ENCODE data around the gene ST6GALNAC1. TPM values are rescaled to one million over a fixed set of nuclear protein-coding genes. Genes with fewer than 3 reads are reported as not detected.
A peak's percentile ranks its signal among the peaks of the same experiment; 100 is the strongest.

The ST6GALNAC1 gene
- total RNA-seq, 4 donors from 2014 or later = 121 to 281 (median 182) TPM

DNA sequence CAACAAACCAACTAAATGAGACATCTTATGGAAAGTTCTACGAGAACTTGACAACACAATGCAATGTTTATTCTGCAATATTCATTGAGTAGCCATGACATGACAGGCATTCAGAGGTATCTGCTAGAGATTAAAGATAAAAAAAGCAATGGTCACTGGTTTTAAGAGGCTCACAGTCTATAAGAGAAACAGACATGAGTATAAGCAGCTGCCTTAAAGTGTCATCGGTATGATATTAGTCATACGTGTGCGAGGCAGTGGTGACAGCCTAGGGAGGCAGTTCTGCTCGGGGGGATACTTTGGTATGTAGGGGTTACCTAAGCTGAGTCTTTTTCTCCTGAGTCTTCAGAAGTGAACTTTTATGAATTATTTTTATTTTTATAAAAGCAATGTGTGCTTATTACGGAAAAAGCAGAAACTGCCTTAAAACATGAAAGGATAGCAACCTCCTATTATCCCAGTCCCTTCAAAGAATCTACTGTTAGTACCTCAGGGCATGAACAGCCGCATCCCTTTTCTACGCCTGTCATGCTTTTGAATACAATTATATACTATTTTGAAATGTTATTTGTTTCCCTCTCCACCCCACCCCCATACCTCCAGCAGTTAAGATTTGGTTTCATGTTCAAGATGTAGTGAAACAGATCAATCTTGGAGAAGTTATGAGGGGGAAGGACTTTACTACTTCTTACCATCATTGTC is 7.7 kb downstream of the ST6GALNAC1 start:
- no peaks in the 10 kb centered on the region for H3K27me3 ChIP-seq
- no peak overlapping the region for H3K27ac ChIP-seq
- intact Hi-C loops (cut with DNase I; ENCODE audit: low total_unique reads) (no loop called here), in situ Hi-C loops (cut with MboI; ENCODE audit: low pct_ligation_motif_present in 1 of 4, low pct_unique_long_range_greater_than_20kb in 1 of 4, low sequenced_read_pairs in 3 of 4) (no loop called here)
- no peak for TF ChIP-seq EP300 (IDR thresholded peaks at IDR 0.05; ENCODE audit: low read depth)
- TF ChIP-seq, protein P1, sequence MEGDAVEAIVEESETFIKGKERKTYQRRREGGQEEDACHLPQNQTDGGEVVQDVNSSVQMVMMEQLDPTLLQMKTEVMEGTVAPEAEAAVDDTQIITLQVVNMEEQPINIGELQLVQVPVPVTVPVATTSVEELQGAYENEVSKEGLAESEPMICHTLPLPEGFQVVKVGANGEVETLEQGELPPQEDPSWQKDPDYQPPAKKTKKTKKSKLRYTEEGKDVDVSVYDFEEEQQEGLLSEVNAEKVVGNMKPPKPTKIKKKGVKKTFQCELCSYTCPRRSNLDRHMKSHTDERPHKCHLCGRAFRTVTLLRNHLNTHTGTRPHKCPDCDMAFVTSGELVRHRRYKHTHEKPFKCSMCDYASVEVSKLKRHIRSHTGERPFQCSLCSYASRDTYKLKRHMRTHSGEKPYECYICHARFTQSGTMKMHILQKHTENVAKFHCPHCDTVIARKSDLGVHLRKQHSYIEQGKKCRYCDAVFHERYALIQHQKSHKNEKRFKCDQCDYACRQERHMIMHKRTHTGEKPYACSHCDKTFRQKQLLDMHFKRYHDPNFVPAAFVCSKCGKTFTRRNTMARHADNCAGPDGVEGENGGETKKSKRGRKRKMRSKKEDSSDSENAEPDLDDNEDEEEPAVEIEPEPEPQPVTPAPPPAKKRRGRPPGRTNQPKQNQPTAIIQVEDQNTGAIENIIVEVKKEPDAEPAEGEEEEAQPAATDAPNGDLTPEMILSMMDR (IDR thresholded peaks at IDR 0.05) = no peak
- TF ChIP-seq POLR2AphosphoS5 (IDR thresholded peaks at IDR 0.05) = no peak
- no peak for TF ChIP-seq POLR2A (IDR thresholded peaks at IDR 0.05)
- no peaks in the 10 kb centered on the region for H3K9me3 ChIP-seq
- H3K36me3 ChIP-seq = no peaks in the 10 kb centered on the region
- peaks cover 0 to 32% (median 2%) of the 10 kb centered on the region in 4 donors for H3K4me1 ChIP-seq
- 69 to 73% methylated on average over 8 of the region's 8 CpGs for WGBS, 2 donors (ENCODE audit: low coverage in 1 of 2)
- no peak for DNase-seq
- no peak overlapping the region for H3K4me3 ChIP-seq

DNA sequence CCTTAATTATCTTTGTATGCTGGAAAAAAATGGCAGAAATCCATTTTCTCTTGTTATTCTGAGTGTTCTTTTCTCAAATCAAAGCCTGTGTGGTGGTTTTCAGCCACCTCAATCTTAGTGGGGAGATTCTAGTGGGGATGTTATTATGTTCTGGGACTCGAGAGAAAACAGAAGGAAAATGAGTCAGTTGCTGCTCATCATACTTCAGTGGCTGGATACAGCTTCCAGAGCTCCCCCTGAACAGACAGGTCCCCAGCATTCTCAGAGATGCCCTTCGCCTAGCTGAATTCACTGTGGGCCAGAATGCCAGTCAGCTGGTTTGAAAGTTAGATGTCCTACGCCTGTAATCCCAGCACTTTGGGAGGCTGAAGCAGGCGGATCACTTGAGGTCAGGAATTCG is 8.5 kb downstream of the ST6GALNAC1 start:
- peaks cover 0 to 25% (median 2%) of the 10 kb centered on the region in 4 donors for H3K4me1 ChIP-seq

DNA sequence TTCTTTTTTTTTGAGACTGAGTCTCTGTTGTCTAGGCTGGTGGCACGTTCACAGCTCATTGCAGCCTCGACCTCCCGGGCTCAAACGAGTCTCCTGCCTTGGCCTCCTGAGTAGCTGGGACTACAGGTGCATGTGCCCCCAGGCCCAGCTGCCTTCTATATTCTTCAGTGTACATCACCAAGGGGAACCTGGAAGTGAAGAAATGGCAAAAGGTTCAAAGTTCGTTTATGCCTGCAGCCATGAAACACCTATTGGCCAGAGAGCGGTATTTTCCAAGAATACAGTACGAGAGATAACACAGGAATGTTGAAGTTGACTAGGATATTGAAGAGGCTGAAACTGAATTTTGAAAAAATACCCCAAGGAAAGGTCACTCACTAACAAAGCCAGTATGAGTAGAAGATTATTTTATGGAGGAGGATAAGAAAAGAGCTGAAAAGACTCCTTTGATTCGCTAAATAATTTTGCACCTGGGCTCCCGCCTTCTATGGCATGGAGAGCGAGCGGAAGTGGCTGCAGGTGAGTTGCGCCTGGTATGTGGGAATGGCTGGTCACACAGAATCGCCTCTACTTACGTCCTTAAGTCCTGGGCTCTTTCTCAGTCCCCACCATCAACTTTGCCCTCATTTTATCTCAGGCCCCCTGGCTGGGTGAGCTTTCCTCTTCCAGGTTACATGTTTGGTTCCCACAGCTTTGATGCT is 9.8 kb downstream of the ST6GALNAC1 start:
- no peak for DNase-seq
- 81 to 82% methylated on average over 14 of the region's 14 CpGs for WGBS, 2 donors (ENCODE audit: low coverage in 1 of 2)
- in situ Hi-C loops (cut with MboI; ENCODE audit: low pct_ligation_motif_present in 1 of 4, low pct_unique_long_range_greater_than_20kb in 1 of 4, low sequenced_read_pairs in 3 of 4) (no loop called here), intact Hi-C loops (cut with DNase I; ENCODE audit: low total_unique reads) (no loop called here)
- TF ChIP-seq EP300 (IDR thresholded peaks at IDR 0.05; ENCODE audit: low read depth) = no peak
- no peak for TF ChIP-seq POLR2A (IDR thresholded peaks at IDR 0.05)
- TF ChIP-seq POLR2AphosphoS5 (IDR thresholded peaks at IDR 0.05) = no peak
- TF ChIP-seq, protein P1 (IDR thresholded peaks at IDR 0.05) = no peak
- H3K36me3 ChIP-seq = no peaks in the 10 kb centered on the region
- no peaks in the 10 kb centered on the region for H3K9me3 ChIP-seq
- H3K4me3 ChIP-seq = no peak overlapping the region
- H3K4me1 ChIP-seq = peaks cover 0 to 20% (median 0%) of the 10 kb centered on the region in 4 donors
- H3K27ac ChIP-seq = no peak overlapping the region
- H3K27me3 ChIP-seq = no peaks in the 10 kb centered on the region

More for the DNA sequence above, 8.5 kb downstream of the ST6GALNAC1 start:
- no peaks in the 10 kb centered on the region for H3K9me3 ChIP-seq
- in situ Hi-C loops (cut with MboI; ENCODE audit: low pct_ligation_motif_present in 1 of 4, low pct_unique_long_range_greater_than_20kb in 1 of 4, low sequenced_read_pairs in 3 of 4) (no loop called here), intact Hi-C loops (cut with DNase I; ENCODE audit: low total_unique reads) (no loop called here)
- no peaks in the 10 kb centered on the region for H3K27me3 ChIP-seq
- DNase-seq = no peak
- no peaks in the 10 kb centered on the region for H3K36me3 ChIP-seq
- no peak overlapping the region for H3K27ac ChIP-seq
- WGBS, 2 donors (ENCODE audit: low coverage in 1 of 2) = 50 to 91% methylated on average over 1 to 5 of the region's 5 CpGs
- H3K4me3 ChIP-seq = no peak overlapping the region
- TF ChIP-seq POLR2A (IDR thresholded peaks at IDR 0.05) = no peak
- TF ChIP-seq, protein P1 (IDR thresholded peaks at IDR 0.05) = no peak
- no peak for TF ChIP-seq EP300 (IDR thresholded peaks at IDR 0.05; ENCODE audit: low read depth)
- TF ChIP-seq POLR2AphosphoS5 (IDR thresholded peaks at IDR 0.05) = no peak

DNA sequence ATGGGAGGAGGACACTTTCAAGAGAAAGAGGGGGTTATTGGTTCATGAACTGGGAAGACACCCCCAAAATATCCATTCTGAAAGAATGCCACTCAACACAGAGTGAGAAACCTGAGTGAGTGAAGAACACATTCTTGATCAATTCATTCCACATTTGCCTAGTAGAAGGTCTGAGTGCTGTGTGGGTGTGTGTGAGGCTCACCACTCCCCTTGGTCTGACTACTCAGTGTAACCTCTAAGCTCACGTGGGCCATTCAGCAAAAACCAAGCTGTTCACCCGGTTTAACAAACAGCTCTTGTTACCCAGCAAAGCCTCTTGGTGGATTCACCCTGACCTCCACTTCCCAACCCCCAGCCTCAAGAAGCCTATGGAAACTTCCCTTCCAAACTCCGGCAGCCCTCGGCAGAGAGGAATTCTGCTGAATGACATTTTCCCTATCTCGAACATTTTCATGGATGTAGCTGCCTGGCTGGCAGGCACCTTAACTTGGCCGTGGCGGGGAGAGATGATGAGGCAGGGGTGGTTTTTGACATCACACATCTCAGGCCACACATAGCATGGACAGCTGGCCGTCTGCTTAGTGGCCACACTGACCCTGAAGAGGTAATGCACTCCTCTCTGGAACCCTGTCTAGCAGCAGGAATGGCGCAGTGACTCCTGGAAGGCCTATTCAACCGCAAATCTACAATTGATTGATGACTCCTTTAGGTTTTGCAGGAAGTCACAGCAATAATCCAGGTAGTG is 11.6 kb downstream of the ST6GALNAC1 start:
- in situ Hi-C loops (cut with MboI; ENCODE audit: low pct_ligation_motif_present in 1 of 4, low pct_unique_long_range_greater_than_20kb in 1 of 4, low sequenced_read_pairs in 3 of 4) (no loop called here), intact Hi-C loops (cut with DNase I; ENCODE audit: low total_unique reads) (no loop called here)
- no peaks in the 10 kb centered on the region for H3K27me3 ChIP-seq
- WGBS, 2 donors (ENCODE audit: low coverage in 1 of 2) = 47 to 65% methylated on average over 3 to 10 of the region's 10 CpGs
- peaks cover 0 to 16% (median 0%) of the 10 kb centered on the region in 4 donors for H3K4me1 ChIP-seq
- no peaks in the 10 kb centered on the region for H3K9me3 ChIP-seq
- peaks cover 0 to 6% (median 0%) of the 10 kb centered on the region in 4 donors for H3K36me3 ChIP-seq
- H3K4me3 ChIP-seq = no peak overlapping the region
- TF ChIP-seq EP300 (IDR thresholded peaks at IDR 0.05; ENCODE audit: low read depth) (no peak), POLR2AphosphoS5 (IDR thresholded peaks at IDR 0.05) (peak in 1 of 3 donors; percentile 31), POLR2A (IDR thresholded peaks at IDR 0.05) (no peak)
- TF ChIP-seq, protein P1 (IDR thresholded peaks at IDR 0.05) = no peak
- H3K27ac ChIP-seq = peak overlapping the region in 1 of 4 donors; percentile 35
- DNase-seq = peak; percentile 26

Data from transverse colon (tissue), 4 donors.